ENCODE measurements around the gene RFX4. TPM values are rescaled to one million over a fixed set of nuclear protein-coding genes. Genes with fewer than 3 reads are reported as not detected.

Gene RFX4
- total and polyA plus RNA-seq, 2 of the 8 experiments (the other 6 are each of a cell fraction or from before 2014, with no cell fraction given): 0.06 TPM; not detected in 1

- Histone ChIP-seq H3K4me2 (ENCODE audit: insufficient read depth in 1 of 2, low read depth in 2 of 2, low read length in 2 of 2) (no peak overlapping the region), H2AFZ (ENCODE audit: low read length) (no peak overlapping the region), H4K5ac (ENCODE audit: insufficient read length, low read depth, low read length) (no peak overlapping the region), H3K79me1 (ENCODE audit: low read depth, low read length) (no peaks in the 10 kb centered on the region), H3K9me3 (ENCODE audit: insufficient read depth in 2 of 2, low read depth in 1 of 2, low read length in 1 of 2) (no peaks in the 10 kb centered on the region), H3K27ac (ENCODE audit: low read depth, low read length) (no peak overlapping the region), H3K9ac (replicated peaks in 1 of 4; ENCODE audit: extremely low read depth in 1 of 4, low read depth in 3 of 4, low read length in 3 of 4) (no peak overlapping the region), H3K79me2 (ENCODE audit: control insufficient read depth in 1 of 2, insufficient read depth in 2 of 2, low read length in 2 of 2) (no peaks in the 10 kb centered on the region), H2BK120ac (replicated peaks; ENCODE audit: low read depth, low read length) (no peak overlapping the region), H2BK12ac (ENCODE audit: low read depth, low read length) (no peak overlapping the region), H4K8ac (ENCODE audit: extremely low read depth, insufficient read depth, low read length) (no peak overlapping the region), H3K18ac (ENCODE audit: extremely low read depth, low read length) (no peak overlapping the region), H3K27me3 (replicated peaks in 1 of 4; ENCODE audit: control insufficient read depth in 3 of 4, extremely low read depth in 1 of 4, insufficient read depth in 3 of 4, low read length in 3 of 4) (no peaks in the 10 kb centered on the region), H3K14ac (ENCODE audit: insufficient read length) (no peak overlapping the region), H2AK5ac (ENCODE audit: low read depth, low read length) (no peak overlapping the region), H4K91ac (replicated peaks; ENCODE audit: insufficient read length, low read length) (no peak overlapping the region), H3K4me3 (ENCODE audit: extremely low read depth in 1 of 4, insufficient read depth in 2 of 4, low read depth in 3 of 4, low read length in 4 of 4) (no peak overlapping the region), H2BK15ac (ENCODE audit: low read length) (no peak overlapping the region), H3K36me3 (ENCODE audit: control insufficient read depth in 2 of 4, insufficient read depth in 4 of 4, low read length in 3 of 4) (no peaks in the 10 kb centered on the region), H2BK5ac (ENCODE audit: low read depth, low read length) (no peak overlapping the region), H3K4ac (replicated peaks; ENCODE audit: insufficient read length, low read depth, low read length) (no peak overlapping the region), H3K23me2 (ENCODE audit: low read depth, low read length) (no peaks in the 10 kb centered on the region), H3K4me1 (replicated peaks in 1 of 4; ENCODE audit: control insufficient read depth in 3 of 4, insufficient read depth in 4 of 4, low read length in 3 of 4) (peaks cover 0 to 6% (median 2%) of the 10 kb centered on the region in 4 experiments; a peak in 3 of 7 replicates), H3K56ac (replicated peaks; ENCODE audit: insufficient read length, low read depth, low read length) (no peak overlapping the region), H3K23ac (ENCODE audit: insufficient read length) (no peak overlapping the region), H4K20me1 (replicated peaks in 1 of 2; ENCODE audit: control insufficient read depth in 1 of 2, insufficient read depth in 2 of 2, low read length in 2 of 2) (no peaks in the 10 kb centered on the region), H2BK20ac (ENCODE audit: low read length) (no peak overlapping the region)
- ChIA-PET CTCF (ENCODE audit: partially characterized antibody) (interaction anchor here (0.9 to 1.5 kb wide), 4 partner anchors 10 to 117 kb away, joined by 3 to 6 read pairs (median 3); no protein-coding TSS in a partner anchor), POLR2A (ENCODE audit: partially characterized antibody) (no interaction called here)
- no peak for DNase-seq (ENCODE audit: low read depth in 1 of 2, low spot score in 2 of 2)
- WGBS, 2 experiments (ENCODE audit: extremely low coverage in 1 of 2, insufficient coverage in 1 of 2, insufficient read length in 1 of 2, insufficient replicate concordance in 2 of 2, low coverage in 1 of 2, low lambda C conversion rate in 2 of 2, missing lambda C conversion rate in 1 of 2): 96% methylated on average over 5 of the region's 6 CpGs; no CpG with 5 or more reads in 1 of the 2 experiments
- no peak for FAIRE-seq
- TF ChIP-seq CEBPB (IDR thresholded peaks at IDR 0.05; ENCODE audit: low read depth, low read length): no peak
- no peak for TF ChIP-seq RFX5 (IDR thresholded peaks at IDR 0.05; ENCODE audit: borderline replicate concordance, low read depth, low read length)
- no peak for TF ChIP-seq NANOG (IDR thresholded peaks at IDR 0.05; ENCODE audit: insufficient read depth, low read depth, low read length, poor library complexity, severe bottlenecking)
- TF ChIP-seq SP1 (IDR thresholded peaks at IDR 0.05; ENCODE audit: low read depth, low read length): no peak
- no peak for TF ChIP-seq TBP (IDR thresholded peaks at IDR 0.05; ENCODE audit: low read depth, low read length)
- no peak for TF ChIP-seq BCL11A (IDR thresholded peaks at IDR 0.05; ENCODE audit: low read depth in 2 of 2, low read length in 2 of 2)
- no peak for TF ChIP-seq HDAC2 (IDR thresholded peaks at IDR 0.05; ENCODE audit: borderline replicate concordance in 1 of 2, low read depth in 2 of 2, low read length in 2 of 2)
- TF ChIP-seq ATF3 (IDR thresholded peaks at IDR 0.05; ENCODE audit: insufficient read depth, low read depth, low read length): no peak
- no peak for TF ChIP-seq SIX5 (IDR thresholded peaks at IDR 0.05; ENCODE audit: low read depth, low read length)
- no peak for TF ChIP-seq MAFK (IDR thresholded peaks at IDR 0.05; ENCODE audit: low read depth, low read length)
Observed at GRCh38 chr12:106724934-106725333, 142.1 kb downstream of the RFX4 start.
